Duodenal mucosa (tissue), 2 donors: Measurements from ENCODE around the gene SCEL.

Source experiments
- H3K27ac ChIP-seq: one replicate; pipeline ENCODE4 v1.7.0; 2013; ENCODE audit warnings: low read depth, low read length
- H3K27me3 ChIP-seq, 2 donors: one replicate each; pipeline ENCODE4 v1.7.0; 2013; ENCODE audit warnings: low read length in 2 of 2, control low read depth in 1 of 2; ENCODE audit not compliant: insufficient read depth in 2 of 2, control insufficient read depth in 1 of 2
- H3K36me3 ChIP-seq, 2 donors: one replicate each; pipeline ENCODE4 v1.7.0; 2013; ENCODE audit warnings: low read length in 2 of 2, control low read depth in 1 of 2; ENCODE audit not compliant: insufficient read depth in 2 of 2, control insufficient read depth in 1 of 2
- H3K4me1 ChIP-seq, 2 donors: one replicate each; pipeline ENCODE4 v1.7.0; 2013; ENCODE audit warnings: low read length in 2 of 2, control low read depth in 1 of 2; ENCODE audit not compliant: insufficient read depth in 2 of 2, control insufficient read depth in 1 of 2
- H3K4me3 ChIP-seq, 2 donors: one replicate each; pipeline ENCODE4 v1.7.0; 2013; ENCODE audit warnings: low read length in 2 of 2, low read depth in 1 of 2
- H3K9ac ChIP-seq, 2 donors: one replicate each; pipeline ENCODE4 v1.7.0; 2013; ENCODE audit warnings: low read length in 2 of 2, low read depth in 1 of 2
- H3K9me3 ChIP-seq, 2 donors: one replicate each; pipeline ENCODE4 v1.7.0; 2013; ENCODE audit warnings: low read length in 2 of 2, control low read depth in 1 of 2; ENCODE audit not compliant: control insufficient read depth in 1 of 2

The SCEL gene

GRCh38 chr13:77554069-77554468 lies 18.6 kb downstream of the SCEL start:
- no peak overlapping the region for H3K9ac ChIP-seq
- no peak overlapping the region for H3K4me3 ChIP-seq
- no peaks in the 10 kb centered on the region for H3K4me1 ChIP-seq
- no peaks in the 10 kb centered on the region for H3K27me3 ChIP-seq
- H3K9me3 ChIP-seq, result no peaks in the 10 kb centered on the region
- no peak overlapping the region for H3K27ac ChIP-seq
- no peaks in the 10 kb centered on the region for H3K36me3 ChIP-seq

GRCh38 chr13:77555246-77555645 lies 19.7 kb downstream of the SCEL start:
- Histone ChIP-seq H3K27ac (no peak overlapping the region), H3K27me3 (no peaks in the 10 kb centered on the region), H3K9ac (no peak overlapping the region), H3K9me3 (no peaks in the 10 kb centered on the region), H3K4me3 (no peak overlapping the region), H3K36me3 (no peaks in the 10 kb centered on the region), H3K4me1 (no peaks in the 10 kb centered on the region)

- Histone ChIP-seq H3K27me3 (no peaks in the 10 kb centered on the region), H3K9ac (no peak overlapping the region), H3K4me3 (no peak overlapping the region), H3K9me3 (no peaks in the 10 kb centered on the region), H3K36me3 (no peaks in the 10 kb centered on the region), H3K27ac (no peak overlapping the region), H3K4me1 (no peaks in the 10 kb centered on the region)
Observed at GRCh38 chr13:77558016-77558415, 22.5 kb downstream of the SCEL start.

- Histone ChIP-seq H3K27ac (no peak overlapping the region), H3K4me3 (no peak overlapping the region), H3K27me3 (no peaks in the 10 kb centered on the region), H3K9me3 (no peaks in the 10 kb centered on the region), H3K4me1 (no peaks in the 10 kb centered on the region), H3K36me3 (no peaks in the 10 kb centered on the region), H3K9ac (no peak overlapping the region)
Observed at GRCh38 chr13:77563111-77563510, 27.6 kb downstream of the SCEL start.

GRCh38 chr13:77565635-77566034 lies 30.1 kb downstream of the SCEL start:
- Histone ChIP-seq H3K4me1 (no peaks in the 10 kb centered on the region), H3K27me3 (no peaks in the 10 kb centered on the region), H3K36me3 (no peaks in the 10 kb centered on the region), H3K4me3 (no peak overlapping the region), H3K9ac (no peak overlapping the region), H3K9me3 (no peaks in the 10 kb centered on the region), H3K27ac (no peak overlapping the region)

- no peaks in the 10 kb centered on the region for H3K36me3 ChIP-seq
- no peak overlapping the region for H3K9ac ChIP-seq
- no peak overlapping the region for H3K4me3 ChIP-seq
- no peak overlapping the region for H3K27ac ChIP-seq
- peaks cover 0 to 3% of the 10 kb centered on the region in 2 donors for H3K27me3 ChIP-seq
- no peaks in the 10 kb centered on the region for H3K4me1 ChIP-seq
- no peaks in the 10 kb centered on the region for H3K9me3 ChIP-seq
Observed at GRCh38 chr13:77571956-77572355, 36.5 kb downstream of the SCEL start.

GRCh38 chr13:77574096-77574495 lies 38.6 kb downstream of the SCEL start:
- no peaks in the 10 kb centered on the region for H3K36me3 ChIP-seq
- peaks cover 0 to 3% of the 10 kb centered on the region in 2 donors for H3K27me3 ChIP-seq
- H3K27ac ChIP-seq, result no peak overlapping the region
- H3K4me3 ChIP-seq, result no peak overlapping the region
- H3K4me1 ChIP-seq, result no peaks in the 10 kb centered on the region
- H3K9me3 ChIP-seq, result no peaks in the 10 kb centered on the region
- no peak overlapping the region for H3K9ac ChIP-seq

- Histone ChIP-seq H3K9ac (no peak overlapping the region), H3K4me3 (no peak overlapping the region), H3K36me3 (no peaks in the 10 kb centered on the region), H3K9me3 (no peaks in the 10 kb centered on the region), H3K27ac (no peak overlapping the region), H3K4me1 (no peaks in the 10 kb centered on the region), H3K27me3 (no peaks in the 10 kb centered on the region)
Observed at GRCh38 chr13:77579959-77580358, 44.5 kb downstream of the SCEL start.

- H3K27ac ChIP-seq, result no peak overlapping the region
- H3K27me3 ChIP-seq, result no peaks in the 10 kb centered on the region
- no peaks in the 10 kb centered on the region for H3K4me1 ChIP-seq
- no peaks in the 10 kb centered on the region for H3K9me3 ChIP-seq
- H3K4me3 ChIP-seq, result no peak overlapping the region
- no peaks in the 10 kb centered on the region for H3K36me3 ChIP-seq
- H3K9ac ChIP-seq, result no peak overlapping the region
Observed at GRCh38 chr13:77580748-77581147, 45.2 kb downstream of the SCEL start.

GRCh38 chr13:77583581-77583980 lies 48.1 kb downstream of the SCEL start:
- Histone ChIP-seq H3K27me3 (no peaks in the 10 kb centered on the region), H3K4me1 (no peaks in the 10 kb centered on the region), H3K9ac (no peak overlapping the region), H3K27ac (no peak overlapping the region), H3K36me3 (no peaks in the 10 kb centered on the region), H3K4me3 (no peak overlapping the region), H3K9me3 (no peaks in the 10 kb centered on the region)

GRCh38 chr13:77584106-77584505 lies 48.6 kb downstream of the SCEL start:
- H3K27me3 ChIP-seq, result no peaks in the 10 kb centered on the region
- no peaks in the 10 kb centered on the region for H3K36me3 ChIP-seq
- no peak overlapping the region for H3K27ac ChIP-seq
- H3K9me3 ChIP-seq, result no peaks in the 10 kb centered on the region
- no peak overlapping the region for H3K9ac ChIP-seq
- H3K4me3 ChIP-seq, result no peak overlapping the region
- H3K4me1 ChIP-seq, result no peaks in the 10 kb centered on the region
